ENCODE data around the gene ADAMTS18.

DNA sequence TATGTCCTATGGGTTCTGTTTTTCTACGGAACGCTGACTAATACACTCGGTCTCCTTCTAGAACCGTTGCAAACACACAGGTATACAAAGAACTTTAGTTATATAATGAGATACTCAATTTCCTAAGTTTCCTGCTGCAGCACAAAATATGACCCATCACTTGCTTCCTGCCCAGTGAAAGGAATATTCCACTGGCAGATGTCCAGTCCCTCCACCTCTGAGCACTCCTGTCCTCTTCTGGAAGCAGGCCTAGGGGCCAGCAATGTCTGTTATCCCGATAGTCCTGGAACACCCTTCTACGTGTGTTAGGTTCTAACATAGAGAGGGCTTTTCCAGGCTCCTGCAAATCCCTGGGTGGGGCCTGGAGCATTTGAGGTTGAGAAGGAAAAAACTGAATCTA, 32.7 kb downstream of the ADAMTS18 start:
- TF ChIP-seq, protein P1, sequence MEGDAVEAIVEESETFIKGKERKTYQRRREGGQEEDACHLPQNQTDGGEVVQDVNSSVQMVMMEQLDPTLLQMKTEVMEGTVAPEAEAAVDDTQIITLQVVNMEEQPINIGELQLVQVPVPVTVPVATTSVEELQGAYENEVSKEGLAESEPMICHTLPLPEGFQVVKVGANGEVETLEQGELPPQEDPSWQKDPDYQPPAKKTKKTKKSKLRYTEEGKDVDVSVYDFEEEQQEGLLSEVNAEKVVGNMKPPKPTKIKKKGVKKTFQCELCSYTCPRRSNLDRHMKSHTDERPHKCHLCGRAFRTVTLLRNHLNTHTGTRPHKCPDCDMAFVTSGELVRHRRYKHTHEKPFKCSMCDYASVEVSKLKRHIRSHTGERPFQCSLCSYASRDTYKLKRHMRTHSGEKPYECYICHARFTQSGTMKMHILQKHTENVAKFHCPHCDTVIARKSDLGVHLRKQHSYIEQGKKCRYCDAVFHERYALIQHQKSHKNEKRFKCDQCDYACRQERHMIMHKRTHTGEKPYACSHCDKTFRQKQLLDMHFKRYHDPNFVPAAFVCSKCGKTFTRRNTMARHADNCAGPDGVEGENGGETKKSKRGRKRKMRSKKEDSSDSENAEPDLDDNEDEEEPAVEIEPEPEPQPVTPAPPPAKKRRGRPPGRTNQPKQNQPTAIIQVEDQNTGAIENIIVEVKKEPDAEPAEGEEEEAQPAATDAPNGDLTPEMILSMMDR (conservative IDR thresholded peaks at IDR 0.05; ENCODE audit: low read depth, low read length): no peak
- no peak for TF ChIP-seq EZH2 (IDR thresholded peaks at IDR 0.05; ENCODE audit: borderline replicate concordance, low read depth, low read length, poor library complexity, severe bottlenecking)

Measured in A673 (cell line).